DOHH2 (cell line): ENCODE results near the gene MGMT.

Experiments used
- CTCF ChIP-seq: fragments of 200-600 bp; sonication (generic); IDR thresholded peaks from one replicate; pipeline ENCODE4 v1.5.1; 2014; ENCODE audit warnings: antibody characterized with exemption, mild to moderate bottlenecking, low read depth, low read length; ENCODE audit not compliant: poor library complexity, severe bottlenecking
- EZH2phosphoT487 ChIP-seq: fragments of 200-600 bp; sonication (generic); IDR thresholded peaks from 2 replicates; pipeline ENCODE4 v1.6.1; 2017; ENCODE audit warnings: borderline replicate concordance, mild to moderate bottlenecking, antibody characterized with exemption, low read length, moderate library complexity, mixed read lengths

- TF ChIP-seq CTCF (no peak), EZH2phosphoT487 (no peak)
These were observed 260.5 kb downstream of the MGMT start for GRCh38 chr10:129727495-129727894.
